SK-N-SH treated with all-trans-retinoic acid at 6 μM for 48 hours (cell line): ENCODE data around the gene ARHGAP15.

Experiments used
- ARNTL ChIP-seq: fragments of 450-650 bp; formaldehyde crosslinking; IDR thresholded peaks from 2 replicates; pipeline ENCODE4 v1.5.0; 2020; ENCODE audit warnings: low read depth, mild to moderate bottlenecking, moderate library complexity, borderline replicate concordance
- BACH2 ChIP-seq: fragments of 250-450 bp; sonication (Bioruptor Pico); IDR thresholded peaks from 2 replicates; pipeline ENCODE4 v1.9.0; 2021; ENCODE audit warnings: mild to moderate bottlenecking, borderline replicate concordance
- CSDC2 ChIP-seq: fragments of 250-450 bp; sonication (Bioruptor Pico); IDR thresholded peaks from 2 replicates; pipeline ENCODE4 v1.5.0; 2020; ENCODE audit warnings: mild to moderate bottlenecking, moderate library complexity
- ESRRG ChIP-seq: fragments of 250-450 bp; sonication (Bioruptor Pico); IDR thresholded peaks from 2 replicates; pipeline ENCODE4 v1.6.1; 2021; ENCODE audit warnings: mild to moderate bottlenecking
- ISL1 ChIP-seq: fragments of 250-450 bp; sonication (Bioruptor Pico); IDR thresholded peaks from 2 replicates; pipeline ENCODE4 v2.1.2; 2022; ENCODE audit warnings: mild to moderate bottlenecking, moderate library complexity
- OSR1 ChIP-seq: fragments of 250-450 bp; sonication (Bioruptor Pico); IDR thresholded peaks from 2 replicates; pipeline ENCODE4 v1.8.0; 2022; ENCODE audit warnings: moderate library complexity, mild to moderate bottlenecking, inconsistent platforms
- RARB ChIP-seq: fragments of 250-450 bp; sonication (Bioruptor Pico); IDR thresholded peaks from 2 replicates; pipeline ENCODE4 v1.8.0; 2021; ENCODE audit warnings: mild to moderate bottlenecking, moderate library complexity
- SNAI2 ChIP-seq: fragments of 250-450 bp; sonication (Bioruptor Pico); IDR thresholded peaks from 2 replicates; pipeline ENCODE4 v1.5.0; 2020; ENCODE audit warnings: mild to moderate bottlenecking, moderate library complexity
- ZFP3 ChIP-seq: fragments of 250-450 bp; sonication (Bioruptor Pico); IDR thresholded peaks from 2 replicates; pipeline ENCODE4 v1.5.0; 2020; ENCODE audit warnings: mild to moderate bottlenecking, moderate library complexity
- ZFP30 ChIP-seq: fragments of 450-650 bp; formaldehyde crosslinking; IDR thresholded peaks from 2 replicates; pipeline ENCODE4 v1.5.0; 2022; ENCODE audit warnings: mild to moderate bottlenecking, moderate library complexity
- ZNF565 ChIP-seq: fragments of 450-650 bp; formaldehyde crosslinking; conservative IDR thresholded peaks from 2 replicates; pipeline ENCODE4 v1.5.0; 2020; ENCODE audit warnings: low read depth, mild to moderate bottlenecking, moderate library complexity
- ZNF70 ChIP-seq: fragments of 450-650 bp; formaldehyde crosslinking; IDR thresholded peaks from 2 replicates; pipeline ENCODE4 v1.5.0; 2020; ENCODE audit warnings: mild to moderate bottlenecking, moderate library complexity
- TF ChIP-seq, protein P1 (sequence below): fragments of 250-450 bp; sonication (Bioruptor Pico); IDR thresholded peaks from 2 replicates; pipeline ENCODE4 v1.5.1; 2020; ENCODE audit warnings: low read depth, mild to moderate bottlenecking, moderate library complexity
- TF ChIP-seq, protein P2 (sequence below): fragments of 250-450 bp; sonication (Bioruptor Pico); IDR thresholded peaks from 2 replicates; pipeline ENCODE4 v1.8.0; 2020; ENCODE audit warnings: mild to moderate bottlenecking, moderate library complexity, borderline replicate concordance

DNA sequence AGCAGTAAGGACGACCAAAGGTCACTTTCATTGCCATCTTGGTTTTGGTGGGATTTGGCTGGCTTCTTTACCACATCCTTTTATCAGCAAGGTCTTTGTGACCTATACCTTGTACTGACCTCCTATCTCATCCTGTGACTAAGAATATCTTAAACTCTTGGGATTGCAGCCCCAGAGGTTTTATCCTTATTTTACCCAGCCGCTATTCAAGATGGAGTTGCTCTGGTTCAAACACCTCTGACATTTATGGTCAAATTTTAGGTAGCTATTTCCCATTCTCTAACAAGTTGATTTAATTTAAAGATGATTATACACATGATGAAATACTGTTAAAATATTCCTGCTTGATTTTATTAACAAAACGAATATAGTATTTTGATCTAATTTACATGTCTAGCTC lies 326.1 kb downstream of the ARHGAP15 start:
- no peak for TF ChIP-seq ZNF565
- TF ChIP-seq ZFP3 (CRISPR knock-in tag): no peak
- TF ChIP-seq, protein P1, sequence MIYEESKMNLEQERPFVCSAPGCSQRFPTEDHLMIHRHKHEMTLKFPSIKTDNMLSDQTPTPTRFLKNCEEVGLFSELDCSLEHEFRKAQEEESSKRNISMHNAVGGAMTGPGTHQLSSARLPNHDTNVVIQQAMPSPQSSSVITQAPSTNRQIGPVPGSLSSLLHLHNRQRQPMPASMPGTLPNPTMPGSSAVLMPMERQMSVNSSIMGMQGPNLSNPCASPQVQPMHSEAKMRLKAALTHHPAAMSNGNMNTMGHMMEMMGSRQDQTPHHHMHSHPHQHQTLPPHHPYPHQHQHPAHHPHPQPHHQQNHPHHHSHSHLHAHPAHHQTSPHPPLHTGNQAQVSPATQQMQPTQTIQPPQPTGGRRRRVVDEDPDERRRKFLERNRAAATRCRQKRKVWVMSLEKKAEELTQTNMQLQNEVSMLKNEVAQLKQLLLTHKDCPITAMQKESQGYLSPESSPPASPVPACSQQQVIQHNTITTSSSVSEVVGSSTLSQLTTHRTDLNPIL (CRISPR knock-in tag): no peak
- no peak for TF ChIP-seq RARB (CRISPR knock-in tag)
- TF ChIP-seq, protein P2, sequence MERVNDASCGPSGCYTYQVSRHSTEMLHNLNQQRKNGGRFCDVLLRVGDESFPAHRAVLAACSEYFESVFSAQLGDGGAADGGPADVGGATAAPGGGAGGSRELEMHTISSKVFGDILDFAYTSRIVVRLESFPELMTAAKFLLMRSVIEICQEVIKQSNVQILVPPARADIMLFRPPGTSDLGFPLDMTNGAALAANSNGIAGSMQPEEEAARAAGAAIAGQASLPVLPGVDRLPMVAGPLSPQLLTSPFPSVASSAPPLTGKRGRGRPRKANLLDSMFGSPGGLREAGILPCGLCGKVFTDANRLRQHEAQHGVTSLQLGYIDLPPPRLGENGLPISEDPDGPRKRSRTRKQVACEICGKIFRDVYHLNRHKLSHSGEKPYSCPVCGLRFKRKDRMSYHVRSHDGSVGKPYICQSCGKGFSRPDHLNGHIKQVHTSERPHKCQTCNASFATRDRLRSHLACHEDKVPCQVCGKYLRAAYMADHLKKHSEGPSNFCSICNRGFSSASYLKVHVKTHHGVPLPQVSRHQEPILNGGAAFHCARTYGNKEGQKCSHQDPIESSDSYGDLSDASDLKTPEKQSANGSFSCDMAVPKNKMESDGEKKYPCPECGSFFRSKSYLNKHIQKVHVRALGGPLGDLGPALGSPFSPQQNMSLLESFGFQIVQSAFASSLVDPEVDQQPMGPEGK (CRISPR knock-in tag): no peak
- no peak for TF ChIP-seq ISL1 (CRISPR knock-in tag)
- no peak for TF ChIP-seq ARNTL (CRISPR knock-in tag)
- TF ChIP-seq CSDC2 (CRISPR knock-in tag): no peak
- no peak for TF ChIP-seq ZNF70 (CRISPR knock-in tag)
- no peak for TF ChIP-seq ZFP30 (CRISPR knock-in tag)
- no peak for TF ChIP-seq OSR1
- no peak for TF ChIP-seq SNAI2 (CRISPR knock-in tag)
- TF ChIP-seq BACH2 (CRISPR knock-in tag): no peak
- TF ChIP-seq ESRRG (CRISPR knock-in tag): no peak
